Karpas-422 (cell line): Measurements from ENCODE around the gene ACP7. TPM values are rescaled to one million over a fixed set of nuclear protein-coding genes. Genes with fewer than 3 reads are reported as not detected.

ENCODE experiments used
- DNase-seq: peaks from one replicate; pipeline ENCODE4 v3.0.0-alpha.2; 2015
- H2AFZ ChIP-seq: fragments of 200-600 bp; sonication (generic); 2 replicates; pipeline ENCODE4 v1.6.1; 2014; ENCODE audit warnings: antibody characterized with exemption, low read length, mixed read lengths
- H3K27ac ChIP-seq: fragments of 200-600 bp; sonication (generic); 2 replicates; pipeline ENCODE4 v1.5.1; 2014; ENCODE audit warnings: mild to moderate bottlenecking, low read length, moderate library complexity
- H3K27me3 ChIP-seq: fragments of 200-600 bp; sonication (generic); 2 replicates; pipeline ENCODE4 v1.6.1; 2014; ENCODE audit warnings: low read length, mixed read lengths
- H3K36me3 ChIP-seq: fragments of 200-600 bp; sonication (generic); 2 replicates; pipeline ENCODE4 v1.6.1; 2014; ENCODE audit warnings: low read length, mixed read lengths; ENCODE audit not compliant: insufficient read depth
- H3K4me1 ChIP-seq: fragments of 200-600 bp; sonication (generic); 2 replicates; pipeline ENCODE4 v1.6.1; 2014; ENCODE audit warnings: mild to moderate bottlenecking, low read length, mixed read lengths
- H3K4me2 ChIP-seq: fragments of 200-600 bp; sonication (generic); 2 replicates; pipeline ENCODE4 v1.6.1; 2014; ENCODE audit warnings: low read length, low read depth, mild to moderate bottlenecking; ENCODE audit not compliant: poor library complexity, severe bottlenecking
- H3K4me3 ChIP-seq: fragments of 200-600 bp; sonication (generic); 2 replicates; pipeline ENCODE4 v1.5.1; 2014; ENCODE audit warnings: mild to moderate bottlenecking, antibody characterized with exemption, low read length, mixed read lengths
- H3K79me2 ChIP-seq: fragments of 200-600 bp; sonication (generic); 2 replicates; pipeline ENCODE4 v1.6.1; 2014; ENCODE audit warnings: mild to moderate bottlenecking, low read length, mixed read lengths
- H3K9ac ChIP-seq: fragments of 200-600 bp; sonication (generic); 2 replicates; pipeline ENCODE4 v1.6.0; 2014; ENCODE audit warnings: low read length
- H3K9me2 ChIP-seq: fragments of 200-600 bp; sonication (generic), shearing (Covaris generic); replicated peaks from 2 replicates; pipeline ENCODE4 v1.6.0; 2014; ENCODE audit warnings: mild to moderate bottlenecking, low read length, moderate library complexity; ENCODE audit not compliant: insufficient read depth
- H3K9me3 ChIP-seq: fragments of 300-700, 200-600 bp; sonication (generic); 2 replicates; pipeline ENCODE4 v1.6.1; 2014; ENCODE audit warnings: low read length, mixed read lengths
- H4K20me1 ChIP-seq: fragments of 200-600 bp; sonication (generic); 2 replicates; pipeline ENCODE4 v1.6.1; 2014; ENCODE audit warnings: mild to moderate bottlenecking, antibody characterized with exemption, low read length, low read depth; ENCODE audit not compliant: insufficient read depth
- total RNA-seq: library from RNA; depleted of rRNA; stranded (reverse); fragments of >200 nt; shearing (Covaris generic); gene quantifications from 2 replicates; pipeline ENCODE4 v1.2.3, GENCODE V29; 2014; ENCODE audit warnings: low replicate concordance

The ACP7 gene
- total RNA-seq, 1 experiment from 2014 or later: not detected

GRCh38 chr19:39104186-39104596 is 20.0 kb downstream of the ACP7 start:
- Histone ChIP-seq H3K4me2 (no peak overlapping the region), H3K36me3 (no peaks in the 10 kb centered on the region), H3K27ac (no peak overlapping the region), H3K4me3 (no peak overlapping the region), H3K9me3 (no peaks in the 10 kb centered on the region), H3K4me1 (no peaks in the 10 kb centered on the region), H3K9ac (no peak overlapping the region), H3K79me2 (no peaks in the 10 kb centered on the region), H3K9me2 (no peaks in the 10 kb centered on the region), H4K20me1 (no peaks in the 10 kb centered on the region), H2AFZ (no peak overlapping the region), H3K27me3 (no peaks in the 10 kb centered on the region)
- no peak for DNase-seq

GRCh38 chr19:39106194-39106593 is 22.0 kb downstream of the ACP7 start:
- H2AFZ ChIP-seq: no peak overlapping the region
- no peak overlapping the region for H3K4me2 ChIP-seq
- H3K9me3 ChIP-seq: no peaks in the 10 kb centered on the region
- H3K4me1 ChIP-seq: no peaks in the 10 kb centered on the region
- no peak for DNase-seq
- no peak overlapping the region for H3K4me3 ChIP-seq
- H3K9me2 ChIP-seq: no peaks in the 10 kb centered on the region
- no peaks in the 10 kb centered on the region for H3K36me3 ChIP-seq
- no peaks in the 10 kb centered on the region for H4K20me1 ChIP-seq
- H3K79me2 ChIP-seq: no peaks in the 10 kb centered on the region
- no peak overlapping the region for H3K9ac ChIP-seq
- H3K27ac ChIP-seq: no peak overlapping the region
- H3K27me3 ChIP-seq: no peaks in the 10 kb centered on the region

- H3K9me2 ChIP-seq: no peaks in the 10 kb centered on the region
- no peaks in the 10 kb centered on the region for H3K36me3 ChIP-seq
Measured at GRCh38 chr19:39109641-39110040, 25.5 kb downstream of the ACP7 start.

GRCh38 chr19:39110263-39110967 is 26.2 kb downstream of the ACP7 start:
- Histone ChIP-seq H4K20me1 (no peaks in the 10 kb centered on the region), H3K4me2 (no peak overlapping the region), H3K9me2 (no peaks in the 10 kb centered on the region), H3K36me3 (no peaks in the 10 kb centered on the region), H3K79me2 (no peaks in the 10 kb centered on the region), H3K9ac (no peak overlapping the region), H3K9me3 (no peaks in the 10 kb centered on the region), H3K4me3 (no peak overlapping the region), H2AFZ (no peak overlapping the region), H3K27me3 (no peaks in the 10 kb centered on the region), H3K27ac (no peak overlapping the region), H3K4me1 (no peaks in the 10 kb centered on the region)
- DNase-seq: peak; percentile 84

More at GRCh38 chr19:39109641-39110040, 25.5 kb downstream of the ACP7 start:
- Histone ChIP-seq H3K4me2 (no peak overlapping the region), H3K4me1 (no peaks in the 10 kb centered on the region), H3K9me3 (no peaks in the 10 kb centered on the region), H3K9ac (no peak overlapping the region), H2AFZ (no peak overlapping the region), H3K79me2 (no peaks in the 10 kb centered on the region), H3K27me3 (no peaks in the 10 kb centered on the region), H3K4me3 (no peak overlapping the region), H3K27ac (no peak overlapping the region), H4K20me1 (no peaks in the 10 kb centered on the region)
- DNase-seq: no peak

- no peak overlapping the region for H3K4me2 ChIP-seq
Measured at GRCh38 chr19:39111593-39112199, 27.5 kb downstream of the ACP7 start.

GRCh38 chr19:39112338-39112890 is 28.2 kb downstream of the ACP7 start:
- no peak overlapping the region for H3K4me3 ChIP-seq
- H2AFZ ChIP-seq: no peak overlapping the region
- no peak overlapping the region for H3K9ac ChIP-seq

More at GRCh38 chr19:39111593-39112199, 27.5 kb downstream of the ACP7 start:
- no peaks in the 10 kb centered on the region for H3K4me1 ChIP-seq
- H3K9me3 ChIP-seq: no peaks in the 10 kb centered on the region
- no peaks in the 10 kb centered on the region for H3K27me3 ChIP-seq
- H2AFZ ChIP-seq: no peak overlapping the region
- H3K9me2 ChIP-seq: no peaks in the 10 kb centered on the region
- H3K4me3 ChIP-seq: no peak overlapping the region
- no peak overlapping the region for H3K27ac ChIP-seq
- no peak overlapping the region for H3K9ac ChIP-seq
- DNase-seq: no peak
- no peaks in the 10 kb centered on the region for H3K36me3 ChIP-seq
- H3K79me2 ChIP-seq: no peaks in the 10 kb centered on the region
- H4K20me1 ChIP-seq: no peaks in the 10 kb centered on the region

GRCh38 chr19:39113199-39113598 is 29.0 kb downstream of the ACP7 start:
- H3K79me2 ChIP-seq: no peaks in the 10 kb centered on the region
- no peaks in the 10 kb centered on the region for H3K9me2 ChIP-seq
- DNase-seq: no peak
- H3K4me3 ChIP-seq: no peak overlapping the region
- H3K36me3 ChIP-seq: no peaks in the 10 kb centered on the region
- H3K27ac ChIP-seq: no peak overlapping the region
- no peaks in the 10 kb centered on the region for H3K9me3 ChIP-seq
- no peaks in the 10 kb centered on the region for H3K4me1 ChIP-seq
- no peak overlapping the region for H3K9ac ChIP-seq
- no peak overlapping the region for H3K4me2 ChIP-seq
- H3K27me3 ChIP-seq: no peaks in the 10 kb centered on the region
- no peaks in the 10 kb centered on the region for H4K20me1 ChIP-seq
- H2AFZ ChIP-seq: no peak overlapping the region

More at GRCh38 chr19:39112338-39112890, 28.2 kb downstream of the ACP7 start:
- Histone ChIP-seq H3K9me3 (no peaks in the 10 kb centered on the region), H3K9me2 (no peaks in the 10 kb centered on the region), H3K4me2 (no peak overlapping the region), H4K20me1 (no peaks in the 10 kb centered on the region), H3K36me3 (no peaks in the 10 kb centered on the region), H3K4me1 (no peaks in the 10 kb centered on the region), H3K79me2 (no peaks in the 10 kb centered on the region), H3K27me3 (no peaks in the 10 kb centered on the region), H3K27ac (no peak overlapping the region)
- DNase-seq: no peak

GRCh38 chr19:39115105-39115847 is 31.1 kb downstream of the ACP7 start:
- Histone ChIP-seq H2AFZ (no peak overlapping the region), H3K9me3 (no peaks in the 10 kb centered on the region), H3K27ac (no peak overlapping the region), H3K79me2 (no peaks in the 10 kb centered on the region), H3K9me2 (no peaks in the 10 kb centered on the region), H3K4me1 (no peaks in the 10 kb centered on the region), H3K27me3 (no peaks in the 10 kb centered on the region), H3K4me3 (no peak overlapping the region), H4K20me1 (no peaks in the 10 kb centered on the region), H3K4me2 (no peak overlapping the region), H3K36me3 (no peaks in the 10 kb centered on the region), H3K9ac (no peak overlapping the region)
- no peak for DNase-seq
